Liver (tissue), 9 donors: ENCODE measurements around the gene MYOCOS. TPM values are rescaled to one million over a fixed set of nuclear protein-coding genes. Genes with fewer than 3 reads are reported as not detected.

ENCODE experiments used
- DNase-seq: peaks from one replicate; pipeline ENCODE4 v3.0.0-alpha.2; 2017; ENCODE audit warnings: low spot score
- H3K27ac ChIP-seq, 2 donors: one replicate each; pipeline ENCODE4 v1.7.0; 2013; ENCODE audit warnings: inconsistent platforms in 2 of 2, low read length in 2 of 2, control low read depth in 1 of 2, low read depth in 1 of 2, mild to moderate bottlenecking in 1 of 2
- H3K27me3 ChIP-seq, 4 donors: one replicate each; pipeline versions ENCODE4 v1.6.1 to v1.7.0; 2013; ENCODE audit warnings: low read length in 3 of 4, inconsistent platforms in 1 of 4, mild to moderate bottlenecking in 1 of 4, moderate library complexity in 1 of 4; ENCODE audit not compliant: control insufficient read depth in 4 of 4, insufficient read depth in 4 of 4
- H3K36me3 ChIP-seq, 4 donors: one replicate each; pipeline versions ENCODE4 v1.6.1 to v1.7.0; 2013; ENCODE audit warnings: low read length in 3 of 4, mild to moderate bottlenecking in 3 of 4, low read depth in 1 of 4, moderate library complexity in 1 of 4; ENCODE audit not compliant: control insufficient read depth in 4 of 4, insufficient read depth in 3 of 4
- H3K4me1 ChIP-seq, 4 donors: one replicate each; pipeline versions ENCODE4 v1.6.1 to v1.7.0; 2013; ENCODE audit warnings: low read length in 3 of 4, mild to moderate bottlenecking in 3 of 4, moderate library complexity in 1 of 4; ENCODE audit not compliant: control insufficient read depth in 4 of 4, insufficient read depth in 4 of 4
- H3K4me3 ChIP-seq, 3 donors: one replicate each; pipeline versions ENCODE4 v1.6.1 to v1.7.0; 2013; ENCODE audit warnings: low read length in 3 of 3, control low read depth in 1 of 3, low read depth in 1 of 3, mild to moderate bottlenecking in 1 of 3
- H3K9ac ChIP-seq, 2 donors: one replicate each; pipeline ENCODE4 v1.7.0; 2013; ENCODE audit warnings: low read length in 2 of 2, mild to moderate bottlenecking in 2 of 2, moderate library complexity in 2 of 2, control low read depth in 1 of 2, low read depth in 1 of 2
- H3K9me3 ChIP-seq, 4 donors: one replicate each; pipeline versions ENCODE4 v1.6.1 to v1.7.0; 2013; ENCODE audit warnings: low read length in 3 of 4; ENCODE audit not compliant: control insufficient read depth in 4 of 4
- EGR1 ChIP-seq, 2 donors: IDR thresholded peaks; 2 replicates each; pipeline ENCODE4 v1.6.1; 2016 to 2018; ENCODE audit warnings: antibody characterized with exemption in 2 of 2, low read depth in 2 of 2
- FOXA1 ChIP-seq: IDR thresholded peaks from 2 replicates; pipeline ENCODE4 v1.6.1; 2016; ENCODE audit warnings: antibody characterized with exemption
- FOXA2 ChIP-seq: IDR thresholded peaks from 2 replicates; pipeline ENCODE4 v1.6.1; 2016; ENCODE audit warnings: antibody characterized with exemption
- GABPA ChIP-seq, 2 donors: IDR thresholded peaks in 1 of 2; conservative IDR thresholded peaks in 1 of 2; 2 replicates each; pipeline ENCODE4 v1.6.1; 2016; ENCODE audit warnings: antibody characterized with exemption in 2 of 2, mild to moderate bottlenecking in 1 of 2, moderate library complexity in 1 of 2
- HNF4A ChIP-seq, 2 donors: conservative IDR thresholded peaks; 2 replicates each; pipeline ENCODE4 v1.6.1; 2016; ENCODE audit warnings: antibody characterized with exemption in 2 of 2, mild to moderate bottlenecking in 2 of 2
- HNF4G ChIP-seq: IDR thresholded peaks from 2 replicates; pipeline ENCODE4 v1.6.1; 2016; ENCODE audit warnings: antibody characterized with exemption
- JUND ChIP-seq, 2 donors: IDR thresholded peaks; 2 replicates each; pipeline ENCODE4 v1.6.1; 2016; ENCODE audit warnings: antibody characterized with exemption in 2 of 2
- NR2F2 ChIP-seq: IDR thresholded peaks from 2 replicates; pipeline ENCODE4 v1.6.1; 2016; ENCODE audit warnings: antibody characterized with exemption
- RAD21 ChIP-seq, 2 donors: IDR thresholded peaks; 2 replicates each; pipeline ENCODE4 v1.6.1; 2016; ENCODE audit warnings: antibody characterized with exemption in 2 of 2, mild to moderate bottlenecking in 2 of 2
- RXRA ChIP-seq, 2 donors: IDR thresholded peaks; 2 replicates each; pipeline ENCODE4 v1.6.1; 2017 to 2018; ENCODE audit warnings: antibody characterized with exemption in 2 of 2, mild to moderate bottlenecking in 1 of 2
- SP1 ChIP-seq: IDR thresholded peaks from 2 replicates; pipeline ENCODE4 v1.6.1; 2018; ENCODE audit warnings: antibody characterized with exemption, mild to moderate bottlenecking
- TAF1 ChIP-seq: conservative IDR thresholded peaks from 2 replicates; pipeline ENCODE4 v1.6.1; 2016; ENCODE audit warnings: antibody characterized with exemption, mild to moderate bottlenecking
- YY1 ChIP-seq: IDR thresholded peaks from 2 replicates; pipeline ENCODE4 v1.6.1; 2016; ENCODE audit warnings: antibody characterized with exemption, mild to moderate bottlenecking
- WGBS: extraction: QIAGEN DNeasy Blood & Tissue Kit; methylation state at CpG from one replicate; pipeline ENCODE4 v1.1.7; 2013; 5-methylcytosine and 5-hydroxymethylcytosine counted together
- polyA plus RNA-seq, 2 donors: library from polyadenylated mRNA; stranded (reverse) in 1 of 2; unstranded in 1 of 2; fragments of 200-250 nt in 1 of 2; fragments of >200 nt in 1 of 2; fragmentation: Nextera tagmentation in 1 of 2; extraction: Ambion mirVana in 1 of 2; gene quantifications; one replicate each; pipeline versions ENCODE4 v1.2.1 to v1.2.3, GENCODE V29; 2013 to 2015
- total RNA-seq, 2 donors: library from RNA; depleted of rRNA; stranded (reverse); fragments of >200 nt; gene quantifications; one replicate each; pipeline ENCODE4 v1.2.3, GENCODE V29; 2014
- TF ChIP-seq, protein P1 (sequence below): IDR thresholded peaks from 2 replicates; pipeline ENCODE4 v1.6.1; 2016; ENCODE audit warnings: antibody characterized with exemption
- TF ChIP-seq, protein P2 (sequence below): IDR thresholded peaks from 2 replicates; pipeline ENCODE4 v1.6.1; 2016; ENCODE audit warnings: antibody characterized with exemption
- TF ChIP-seq, protein P3 (sequence below): IDR thresholded peaks from 2 replicates; pipeline ENCODE4 v1.6.1; 2016; ENCODE audit warnings: antibody characterized with exemption
- TF ChIP-seq, protein P4 (sequence below): fragments of 150-350 bp; IDR thresholded peaks from 2 replicates; pipeline ENCODE4 v1.5.1; 2017; ENCODE audit warnings: improper control_type of control experiment, low read depth, low read length; ENCODE audit not compliant: missing input control
- TF ChIP-seq, protein P5 (sequence below): IDR thresholded peaks from 2 replicates; pipeline ENCODE4 v1.6.1; 2016; ENCODE audit warnings: antibody characterized with exemption, mild to moderate bottlenecking
- donor health status: healthy.
- donor health status: healthy.
- donor health status: healthy.
- donor health status: healthy.
- donor health status: healthy.

The MYOCOS gene
- total and polyA plus RNA-seq, 4 donors: 0.08 TPM; not detected in 3

DNA sequence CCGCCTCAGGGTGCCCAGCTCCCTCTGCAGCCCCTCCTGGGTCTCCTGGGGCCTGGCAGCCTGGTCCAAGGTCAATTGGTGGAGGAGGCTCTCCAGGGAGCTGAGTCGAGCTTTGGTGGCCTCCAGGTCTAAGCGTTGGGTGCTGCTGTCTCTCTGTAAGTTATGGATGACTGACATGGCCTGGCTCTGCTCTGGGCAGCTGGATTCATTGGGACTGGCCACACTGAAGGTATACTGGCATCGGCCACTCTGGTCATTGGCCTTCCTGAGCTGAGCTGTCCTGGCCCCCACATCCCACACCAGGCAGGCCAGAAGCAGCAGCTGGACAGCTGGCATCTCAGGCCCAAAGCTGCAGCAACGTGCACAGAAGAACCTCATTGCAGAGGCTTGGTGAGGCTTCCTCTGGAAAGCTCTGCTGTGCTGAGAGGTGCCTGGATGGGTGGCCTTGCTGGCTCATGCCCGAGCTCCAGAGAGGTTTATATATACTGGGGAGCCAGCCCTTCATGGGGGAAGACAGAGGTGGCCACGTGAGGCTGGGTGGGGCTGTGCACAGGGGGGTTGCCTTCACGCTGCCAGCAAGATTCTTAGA lies 30.3 kb downstream of the MYOCOS start, which contains the start of gene MYOC:
Gene MYOC, minus strand, starts transcription at position 455 of the 589 bp plus-strand sequence. Its CDS starts 77 bp downstream, at position 378.
- peaks cover 4 to 19% (median 15%) of the 10 kb centered on the region in 4 donors for H3K4me1 ChIP-seq
- H3K4me3 ChIP-seq: no peak within 1 kb of the TSS
- TF ChIP-seq RAD21 (IDR thresholded peaks at IDR 0.05) (no peak), TAF1 (no peak), HNF4A (conservative IDR thresholded peaks at IDR 0.05) (no peak), HNF4G (no peak), EGR1 (IDR thresholded peaks at IDR 0.05; ENCODE audit: low read depth in 2 of 2) (no peak)
- H3K36me3 ChIP-seq: no peaks in the 10 kb centered on the region
- no peaks in the 10 kb centered on the region for H3K9me3 ChIP-seq
- no peaks in the 10 kb centered on the region for H3K27me3 ChIP-seq
- no peak for DNase-seq
- H3K9ac ChIP-seq: no peak within 1 kb of the TSS
- 83% methylated on average over 8 of the region's 8 CpGs for WGBS
- H3K27ac ChIP-seq: peak within 1 kb of the TSS; percentile 85 to 94

DNA sequence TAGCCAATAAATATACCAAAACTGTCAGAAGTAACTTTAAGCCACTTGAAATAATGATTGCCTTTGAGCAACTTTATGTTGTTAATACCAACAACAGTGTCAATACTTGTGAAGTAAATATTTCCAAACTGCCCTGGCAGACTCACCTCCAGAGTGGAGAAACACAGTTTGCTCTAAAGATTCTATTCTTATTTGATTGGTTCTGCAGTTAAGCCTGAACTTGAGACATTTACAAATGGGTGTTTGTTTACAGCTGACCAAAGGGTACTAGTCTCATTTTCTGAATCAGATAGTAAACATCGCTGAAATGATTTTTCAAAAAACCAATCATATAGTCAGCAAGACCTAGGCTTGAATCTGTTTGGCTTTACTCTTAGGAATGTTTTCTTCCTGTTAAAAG lies 31.8 kb downstream of the MYOCOS start:
- Histone ChIP-seq H3K4me1 (peaks cover 4 to 19% (median 15%) of the 10 kb centered on the region in 4 donors), H3K27ac (peak overlapping the region; percentile 85 to 94), H3K27me3 (no peaks in the 10 kb centered on the region), H3K36me3 (no peaks in the 10 kb centered on the region), H3K9me3 (no peaks in the 10 kb centered on the region), H3K9ac (peak overlapping the region in 1 of 2 donors; percentile 92), H3K4me3 (no peak overlapping the region)
- TF ChIP-seq, protein P1, sequence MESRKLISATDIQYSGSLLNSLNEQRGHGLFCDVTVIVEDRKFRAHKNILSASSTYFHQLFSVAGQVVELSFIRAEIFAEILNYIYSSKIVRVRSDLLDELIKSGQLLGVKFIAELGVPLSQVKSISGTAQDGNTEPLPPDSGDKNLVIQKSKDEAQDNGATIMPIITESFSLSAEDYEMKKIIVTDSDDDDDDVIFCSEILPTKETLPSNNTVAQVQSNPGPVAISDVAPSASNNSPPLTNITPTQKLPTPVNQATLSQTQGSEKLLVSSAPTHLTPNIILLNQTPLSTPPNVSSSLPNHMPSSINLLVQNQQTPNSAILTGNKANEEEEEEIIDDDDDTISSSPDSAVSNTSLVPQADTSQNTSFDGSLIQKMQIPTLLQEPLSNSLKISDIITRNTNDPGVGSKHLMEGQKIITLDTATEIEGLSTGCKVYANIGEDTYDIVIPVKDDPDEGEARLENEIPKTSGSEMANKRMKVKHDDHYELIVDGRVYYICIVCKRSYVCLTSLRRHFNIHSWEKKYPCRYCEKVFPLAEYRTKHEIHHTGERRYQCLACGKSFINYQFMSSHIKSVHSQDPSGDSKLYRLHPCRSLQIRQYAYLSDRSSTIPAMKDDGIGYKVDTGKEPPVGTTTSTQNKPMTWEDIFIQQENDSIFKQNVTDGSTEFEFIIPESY: no peak
- TF ChIP-seq HNF4A (conservative IDR thresholded peaks at IDR 0.05) (peak; percentile 58 to 72), FOXA2 (peak; percentile 85), GABPA (IDR thresholded peaks at IDR 0.05 in 1 of 2, conservative IDR thresholded peaks at IDR 0.05 in 1 of 2) (no peak), TAF1 (no peak), RXRA (IDR thresholded peaks at IDR 0.05) (peak in 1 of 2 donors; percentile 49), YY1 (peak; percentile 43), EGR1 (IDR thresholded peaks at IDR 0.05; ENCODE audit: low read depth in 2 of 2) (no peak), SP1 (peak; percentile 64), HNF4G (no peak), RAD21 (IDR thresholded peaks at IDR 0.05) (no peak), JUND (IDR thresholded peaks at IDR 0.05) (peak; percentile 57 to 68), NR2F2 (no peak), FOXA1 (peak; percentile 53)
- TF ChIP-seq, protein P2, sequence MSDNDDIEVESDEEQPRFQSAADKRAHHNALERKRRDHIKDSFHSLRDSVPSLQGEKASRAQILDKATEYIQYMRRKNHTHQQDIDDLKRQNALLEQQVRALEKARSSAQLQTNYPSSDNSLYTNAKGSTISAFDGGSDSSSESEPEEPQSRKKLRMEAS: no peak
- TF ChIP-seq, protein P3, sequence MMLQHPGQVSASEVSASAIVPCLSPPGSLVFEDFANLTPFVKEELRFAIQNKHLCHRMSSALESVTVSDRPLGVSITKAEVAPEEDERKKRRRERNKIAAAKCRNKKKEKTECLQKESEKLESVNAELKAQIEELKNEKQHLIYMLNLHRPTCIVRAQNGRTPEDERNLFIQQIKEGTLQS: peak; percentile 22
- TF ChIP-seq, protein P4, sequence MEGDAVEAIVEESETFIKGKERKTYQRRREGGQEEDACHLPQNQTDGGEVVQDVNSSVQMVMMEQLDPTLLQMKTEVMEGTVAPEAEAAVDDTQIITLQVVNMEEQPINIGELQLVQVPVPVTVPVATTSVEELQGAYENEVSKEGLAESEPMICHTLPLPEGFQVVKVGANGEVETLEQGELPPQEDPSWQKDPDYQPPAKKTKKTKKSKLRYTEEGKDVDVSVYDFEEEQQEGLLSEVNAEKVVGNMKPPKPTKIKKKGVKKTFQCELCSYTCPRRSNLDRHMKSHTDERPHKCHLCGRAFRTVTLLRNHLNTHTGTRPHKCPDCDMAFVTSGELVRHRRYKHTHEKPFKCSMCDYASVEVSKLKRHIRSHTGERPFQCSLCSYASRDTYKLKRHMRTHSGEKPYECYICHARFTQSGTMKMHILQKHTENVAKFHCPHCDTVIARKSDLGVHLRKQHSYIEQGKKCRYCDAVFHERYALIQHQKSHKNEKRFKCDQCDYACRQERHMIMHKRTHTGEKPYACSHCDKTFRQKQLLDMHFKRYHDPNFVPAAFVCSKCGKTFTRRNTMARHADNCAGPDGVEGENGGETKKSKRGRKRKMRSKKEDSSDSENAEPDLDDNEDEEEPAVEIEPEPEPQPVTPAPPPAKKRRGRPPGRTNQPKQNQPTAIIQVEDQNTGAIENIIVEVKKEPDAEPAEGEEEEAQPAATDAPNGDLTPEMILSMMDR: no peak
- TF ChIP-seq, protein P5, sequence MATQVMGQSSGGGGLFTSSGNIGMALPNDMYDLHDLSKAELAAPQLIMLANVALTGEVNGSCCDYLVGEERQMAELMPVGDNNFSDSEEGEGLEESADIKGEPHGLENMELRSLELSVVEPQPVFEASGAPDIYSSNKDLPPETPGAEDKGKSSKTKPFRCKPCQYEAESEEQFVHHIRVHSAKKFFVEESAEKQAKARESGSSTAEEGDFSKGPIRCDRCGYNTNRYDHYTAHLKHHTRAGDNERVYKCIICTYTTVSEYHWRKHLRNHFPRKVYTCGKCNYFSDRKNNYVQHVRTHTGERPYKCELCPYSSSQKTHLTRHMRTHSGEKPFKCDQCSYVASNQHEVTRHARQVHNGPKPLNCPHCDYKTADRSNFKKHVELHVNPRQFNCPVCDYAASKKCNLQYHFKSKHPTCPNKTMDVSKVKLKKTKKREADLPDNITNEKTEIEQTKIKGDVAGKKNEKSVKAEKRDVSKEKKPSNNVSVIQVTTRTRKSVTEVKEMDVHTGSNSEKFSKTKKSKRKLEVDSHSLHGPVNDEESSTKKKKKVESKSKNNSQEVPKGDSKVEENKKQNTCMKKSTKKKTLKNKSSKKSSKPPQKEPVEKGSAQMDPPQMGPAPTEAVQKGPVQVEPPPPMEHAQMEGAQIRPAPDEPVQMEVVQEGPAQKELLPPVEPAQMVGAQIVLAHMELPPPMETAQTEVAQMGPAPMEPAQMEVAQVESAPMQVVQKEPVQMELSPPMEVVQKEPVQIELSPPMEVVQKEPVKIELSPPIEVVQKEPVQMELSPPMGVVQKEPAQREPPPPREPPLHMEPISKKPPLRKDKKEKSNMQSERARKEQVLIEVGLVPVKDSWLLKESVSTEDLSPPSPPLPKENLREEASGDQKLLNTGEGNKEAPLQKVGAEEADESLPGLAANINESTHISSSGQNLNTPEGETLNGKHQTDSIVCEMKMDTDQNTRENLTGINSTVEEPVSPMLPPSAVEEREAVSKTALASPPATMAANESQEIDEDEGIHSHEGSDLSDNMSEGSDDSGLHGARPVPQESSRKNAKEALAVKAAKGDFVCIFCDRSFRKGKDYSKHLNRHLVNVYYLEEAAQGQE: peak; percentile 50
- WGBS: 24% methylated on average over 1 of the region's 1 CpG
- no peak for DNase-seq
